ENCODE measurements around the gene LTV1.

The LTV1 gene

GRCh38 chr6:143896126-143896860 lies 53.2 kb downstream of the LTV1 start:
- DNase-seq = no peak

- no peak for DNase-seq
Observed at GRCh38 chr6:143900358-143900757, 57.2 kb downstream of the LTV1 start.

DNA sequence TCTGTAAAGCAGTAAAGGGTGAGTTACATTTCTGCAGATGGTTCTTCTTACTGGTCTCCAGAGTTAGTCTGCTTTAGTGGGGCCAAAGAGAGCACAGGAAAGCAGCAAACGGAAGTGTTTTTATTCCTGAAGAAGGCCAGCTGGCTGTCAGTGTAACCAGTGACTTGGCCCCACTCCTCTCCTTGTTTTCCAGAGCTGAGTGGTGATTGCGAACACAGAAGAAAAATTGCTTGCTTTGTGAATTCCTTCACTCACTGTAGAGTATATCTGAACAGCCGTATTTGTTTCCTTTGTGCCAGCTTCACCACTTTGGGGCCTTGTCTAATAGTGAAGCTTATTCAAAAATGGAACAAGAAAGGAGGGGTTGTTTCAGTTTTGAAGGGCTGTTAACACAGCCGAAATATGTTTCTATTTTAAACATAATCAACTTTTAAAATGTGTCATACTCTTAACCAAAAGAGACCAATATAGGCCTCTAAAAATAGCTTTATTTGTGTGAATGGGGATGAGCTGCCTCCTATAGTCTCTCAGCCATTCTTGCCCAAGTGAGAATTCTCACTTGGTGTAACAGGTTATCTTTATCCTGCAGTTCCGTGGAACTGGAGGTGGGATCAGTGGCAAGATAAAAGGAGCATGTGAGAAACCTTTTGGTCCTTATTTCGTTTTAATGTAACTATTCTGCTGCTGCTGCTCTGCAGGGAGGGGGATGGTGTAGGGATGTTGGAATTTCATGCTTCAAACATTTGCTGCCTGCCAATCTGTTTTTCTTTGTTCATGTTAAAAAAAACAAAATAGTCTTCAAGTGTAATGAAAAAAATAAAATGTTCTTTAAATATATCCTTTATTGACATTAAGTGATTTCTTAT lies 59.0 kb downstream of the LTV1 start:
- no peak for DNase-seq

- no peak for DNase-seq
Observed at GRCh38 chr6:143902827-143903226, 59.7 kb downstream of the LTV1 start.

DNA sequence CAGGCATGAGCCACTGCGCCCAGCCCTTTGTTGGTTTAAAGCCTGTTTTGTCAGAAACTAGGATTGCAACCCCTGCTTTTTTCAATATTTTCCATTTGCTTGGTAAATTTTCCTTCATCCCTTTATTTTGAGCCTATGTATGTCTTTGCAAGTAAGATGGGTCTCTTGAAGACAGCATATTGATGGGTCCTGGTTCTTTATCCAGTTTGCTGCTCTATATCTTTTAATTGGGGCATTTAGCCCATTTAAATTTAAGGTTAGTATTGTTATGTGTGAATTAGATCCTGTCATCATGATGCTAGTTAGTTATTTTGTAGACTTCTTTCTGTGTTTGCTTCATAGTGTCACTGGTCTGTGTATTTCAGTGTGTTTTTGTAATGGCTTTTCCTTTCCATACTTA lies 67.9 kb downstream of the LTV1 start:
- no peak for DNase-seq

- DNase-seq = no peak
Observed at GRCh38 chr6:143912671-143913070, 69.5 kb downstream of the LTV1 start.
